Measurements from ENCODE around the gene TMEM129.
"Not testable (repeated sequence)": the region's sequence is repeated elsewhere in the genome, so short reads cannot be mapped to it uniquely, and the experiment has no call there.

The TMEM129 gene

GRCh38 chr4:1691737-1692373 is 29.3 kb downstream of the TMEM129 start:
- DNase-seq, result no peak

GRCh38 chr4:1690698-1691097 is 30.4 kb downstream of the TMEM129 start:
- no peak for DNase-seq

- no peak for DNase-seq
Observed at GRCh38 chr4:1686440-1687036, 34.6 kb downstream of the TMEM129 start.

- DNase-seq, result no peak
Observed at GRCh38 chr4:1685235-1686150, 35.6 kb downstream of the TMEM129 start.

GRCh38 chr4:1684506-1685234 is 36.5 kb downstream of the TMEM129 start:
- DNase-seq, result no peak

- no peak for DNase-seq
Observed at GRCh38 chr4:1683736-1684505, 37.2 kb downstream of the TMEM129 start, which contains the start of gene FAM53A. Gene FAM53A, minus strand, starts transcription at chr4:1684313. Its CDS starts 15,572 bp downstream, at chr4:1668741.

- no peak for DNase-seq
Observed at GRCh38 chr4:1683261-1683735, 37.8 kb downstream of the TMEM129 start.

GRCh38 chr4:1682860-1683259 is 38.3 kb downstream of the TMEM129 start:
- no peak for DNase-seq

- no peak for DNase-seq
Observed at GRCh38 chr4:1678244-1678643, 42.9 kb downstream of the TMEM129 start.

- no peak for DNase-seq
Observed at GRCh38 chr4:1676605-1677525, 44.3 kb downstream of the TMEM129 start.

- DNase-seq, result no peak
Observed at GRCh38 chr4:1675802-1676137, 45.4 kb downstream of the TMEM129 start.

- DNase-seq, result no peak
Observed at GRCh38 chr4:1675136-1675801, 45.9 kb downstream of the TMEM129 start.

GRCh38 chr4:1674682-1675081 is 46.4 kb downstream of the TMEM129 start:
- no peak for DNase-seq

GRCh38 chr4:1673671-1674070 is 47.5 kb downstream of the TMEM129 start:
- DNase-seq, result no peak

- not testable (repeated sequence) for DNase-seq
Observed at GRCh38 chr4:1671011-1671410, 50.1 kb downstream of the TMEM129 start.

- DNase-seq, result no peak
Observed at GRCh38 chr4:1670279-1670678, 50.8 kb downstream of the TMEM129 start.

- DNase-seq, result no peak
Observed at GRCh38 chr4:1669850-1670249, 51.3 kb downstream of the TMEM129 start.

- no peak for DNase-seq
Observed at GRCh38 chr4:1669270-1669669, 51.9 kb downstream of the TMEM129 start.

GRCh38 chr4:1668488-1668840 is 52.7 kb downstream of the TMEM129 start:
- no peak for DNase-seq

GRCh38 chr4:1667273-1667672 is 53.9 kb downstream of the TMEM129 start:
- DNase-seq, result no peak

- no peak for DNase-seq
Observed at GRCh38 chr4:1666391-1666790, 54.7 kb downstream of the TMEM129 start.

Data from NK-92 treated with Interleukin-12 subunit alpha and Interleukin-12 subunit beta, amount 100 ng/mL, for 24 hours (cell line).